ENCODE data around the gene TBC1D9B. TPM values are rescaled to one million over a fixed set of nuclear protein-coding genes. Genes with fewer than 3 reads are reported as not detected.

The TBC1D9B gene
- total and polyA plus RNA-seq, 2 donors (not counting 1 experiment from before 2014, with no cell fraction given) = 48.7 to 50.4 TPM

GRCh38 chr5:179832039-179832745 is 75.5 kb downstream of the TBC1D9B start:
- Histone ChIP-seq H3K27ac (ENCODE audit: insufficient read depth, low read length) (no peak overlapping the region), H3K4me3 (replicated peaks in 1 of 4; ENCODE audit: control extremely low read depth in 1 of 4, insufficient read depth in 1 of 4, low read depth in 3 of 4, low read length in 4 of 4) (no peak overlapping the region), H3K9me3 (ENCODE audit: control insufficient read depth, insufficient read depth, low read depth, low read length) (no peaks in the 10 kb centered on the region), H4K20me1 (ENCODE audit: control insufficient read depth, extremely low read depth, insufficient read depth, low read length) (peaks cover 2% of the 10 kb centered on the region), H3K79me2 (ENCODE audit: control insufficient read depth, insufficient read depth, low read length) (peaks cover 17% of the 10 kb centered on the region), H3K4me2 (ENCODE audit: extremely low read depth, insufficient read depth, low read length) (no peak overlapping the region), H3K4me1 (ENCODE audit: control insufficient read depth, extremely low read depth, insufficient read depth, low read length) (peaks cover 4% of the 10 kb centered on the region), H3K36me3 (ENCODE audit: control insufficient read depth, insufficient read depth, low read length) (peaks cover 49% of the 10 kb centered on the region), H2AFZ (ENCODE audit: low read length) (no peak overlapping the region), H3K27me3 (ENCODE audit: control insufficient read depth, insufficient read depth, low read length) (no peaks in the 10 kb centered on the region), H3K9ac (ENCODE audit: insufficient read depth, low read length) (no peak overlapping the region)
- TF ChIP-seq EZH2 (IDR thresholded peaks at IDR 0.05; ENCODE audit: low read length, missing control alignments) (no peak), CTCF (conservative IDR thresholded peaks at IDR 0.05 in 1 of 2, IDR thresholded peaks at IDR 0.05 in 1 of 2; ENCODE audit: low read depth in 1 of 2, low read length in 2 of 2) (no peak)
- DNase-seq (ENCODE audit: low read depth in 2 of 2) = no peak

GRCh38 chr5:179830818-179831468 is 76.8 kb downstream of the TBC1D9B start:
- Histone ChIP-seq H3K4me1 (ENCODE audit: control insufficient read depth, extremely low read depth, insufficient read depth, low read length) (no peaks in the 10 kb centered on the region), H3K36me3 (ENCODE audit: control insufficient read depth, insufficient read depth, low read length) (peaks cover 42% of the 10 kb centered on the region), H3K27me3 (ENCODE audit: control insufficient read depth, insufficient read depth, low read length) (no peaks in the 10 kb centered on the region), H3K4me3 (replicated peaks in 1 of 4; ENCODE audit: control extremely low read depth in 1 of 4, insufficient read depth in 1 of 4, low read depth in 3 of 4, low read length in 4 of 4) (no peak overlapping the region), H3K27ac (ENCODE audit: insufficient read depth, low read length) (no peak overlapping the region), H3K79me2 (ENCODE audit: control insufficient read depth, insufficient read depth, low read length) (peaks cover 19% of the 10 kb centered on the region), H3K9ac (ENCODE audit: insufficient read depth, low read length) (no peak overlapping the region), H2AFZ (ENCODE audit: low read length) (no peak overlapping the region), H4K20me1 (ENCODE audit: control insufficient read depth, extremely low read depth, insufficient read depth, low read length) (no peaks in the 10 kb centered on the region), H3K4me2 (ENCODE audit: extremely low read depth, insufficient read depth, low read length) (no peak overlapping the region), H3K9me3 (ENCODE audit: control insufficient read depth, insufficient read depth, low read depth, low read length) (no peaks in the 10 kb centered on the region)
- no peak for TF ChIP-seq EZH2 (IDR thresholded peaks at IDR 0.05; ENCODE audit: low read length, missing control alignments)
- TF ChIP-seq CTCF (conservative IDR thresholded peaks at IDR 0.05 in 1 of 2, IDR thresholded peaks at IDR 0.05 in 1 of 2; ENCODE audit: low read depth in 1 of 2, low read length in 2 of 2) = no peak
- no peak for DNase-seq (ENCODE audit: low read depth in 2 of 2)

GRCh38 chr5:179829732-179830435 is 77.8 kb downstream of the TBC1D9B start:
- Histone ChIP-seq H3K9me3 (ENCODE audit: control insufficient read depth, insufficient read depth, low read depth, low read length) (no peaks in the 10 kb centered on the region), H3K4me1 (ENCODE audit: control insufficient read depth, extremely low read depth, insufficient read depth, low read length) (no peaks in the 10 kb centered on the region), H3K36me3 (ENCODE audit: control insufficient read depth, insufficient read depth, low read length) (peaks cover 52% of the 10 kb centered on the region), H3K79me2 (ENCODE audit: control insufficient read depth, insufficient read depth, low read length) (peaks cover 30% of the 10 kb centered on the region), H2AFZ (ENCODE audit: low read length) (no peak overlapping the region), H4K20me1 (ENCODE audit: control insufficient read depth, extremely low read depth, insufficient read depth, low read length) (no peaks in the 10 kb centered on the region), H3K27ac (ENCODE audit: insufficient read depth, low read length) (no peak overlapping the region), H3K9ac (ENCODE audit: insufficient read depth, low read length) (no peak overlapping the region), H3K27me3 (ENCODE audit: control insufficient read depth, insufficient read depth, low read length) (no peaks in the 10 kb centered on the region), H3K4me2 (ENCODE audit: extremely low read depth, insufficient read depth, low read length) (no peak overlapping the region), H3K4me3 (replicated peaks in 1 of 4; ENCODE audit: control extremely low read depth in 1 of 4, insufficient read depth in 1 of 4, low read depth in 3 of 4, low read length in 4 of 4) (no peak overlapping the region)
- TF ChIP-seq EZH2 (IDR thresholded peaks at IDR 0.05; ENCODE audit: low read length, missing control alignments) = no peak
- TF ChIP-seq CTCF (conservative IDR thresholded peaks at IDR 0.05 in 1 of 2, IDR thresholded peaks at IDR 0.05 in 1 of 2; ENCODE audit: low read depth in 1 of 2, low read length in 2 of 2) = no peak
- DNase-seq (ENCODE audit: low read depth in 2 of 2) = no peak
